H1 (cell line): ENCODE measurements around the gene TRIB2. TPM values are rescaled to one million over a fixed set of nuclear protein-coding genes. Genes with fewer than 3 reads are reported as not detected.

ENCODE experiments used
- CTCF ChIA-PET: fragments of 300-600 bp; sonication (Branson Sonifier 250); formaldehyde crosslinking; loops from one replicate; lab custom pipeline; 2021; ENCODE audit not compliant: partially characterized antibody; lab: Charles Lee
- POLR2A ChIA-PET: fragments of 300-600 bp; sonication (Branson Sonifier 250); formaldehyde crosslinking; loops from one replicate; lab custom pipeline; 2021; ENCODE audit warnings: inconsistent platforms; ENCODE audit not compliant: partially characterized antibody; lab: Charles Lee
- DNase-seq, 2 experiments: peaks; one replicate each; pipeline versions ENCODE4 v3.0.0 to v3.0.0-alpha.2; 2010 to 2022; ENCODE audit warnings: low spot score in 2 of 2, low read depth in 1 of 2, mixed read lengths in 1 of 2
- FAIRE-seq: peaks from 2 replicates; lab custom pipeline; 2011; peaks lifted over from hg19 to GRCh38; lab: Jason Lieb, UNC
- H2AFZ ChIP-seq: 2 replicates; pipeline ENCODE4 v1.8.1; 2012; ENCODE audit warnings: low read length, inconsistent platforms
- H2AK5ac ChIP-seq: 2 replicates; pipeline ENCODE4 v1.6.1; 2013; ENCODE audit warnings: low read depth, low read length
- H2BK120ac ChIP-seq: replicated peaks from 2 replicates; pipeline ENCODE3; 2013; ENCODE audit warnings: low read depth, low read length, inconsistent platforms
- H2BK12ac ChIP-seq: 2 replicates; pipeline ENCODE4 v1.6.1; 2013; ENCODE audit warnings: low read depth, low read length
- H2BK15ac ChIP-seq: 2 replicates; pipeline ENCODE4 v1.6.1; 2013; ENCODE audit warnings: low read length
- H2BK20ac ChIP-seq: 2 replicates; pipeline ENCODE4 v1.6.1; 2013; ENCODE audit warnings: low read length
- H2BK5ac ChIP-seq: 2 replicates; pipeline ENCODE4 v1.6.1; 2013; ENCODE audit warnings: low read depth, low read length
- H3K14ac ChIP-seq: 2 replicates; pipeline ENCODE4 v1.6.1; 2013; ENCODE audit warnings: inconsistent platforms; ENCODE audit not compliant: insufficient read length
- H3K18ac ChIP-seq: 2 replicates; pipeline ENCODE4 v1.6.1; 2013; ENCODE audit warnings: low read length; ENCODE audit errors: extremely low read depth
- H3K23ac ChIP-seq: 2 replicates; pipeline ENCODE4 v1.6.1; 2013; ENCODE audit warnings: inconsistent platforms; ENCODE audit not compliant: insufficient read length
- H3K23me2 ChIP-seq: 2 replicates; pipeline ENCODE4 v1.6.1; 2013; ENCODE audit warnings: low read depth, low read length
- H3K27ac ChIP-seq: 2 replicates; pipeline ENCODE4 v1.6.1; 2011; ENCODE audit warnings: low read depth, low read length, inconsistent platforms
- H3K27me3 ChIP-seq, 4 experiments: replicated peaks in 1 of 4; 1 replicate in 1 of 4; 2 replicates in 3 of 4; pipeline versions ENCODE4 v1.6.1 to v1.8.1; 2011 to 2013; ENCODE audit warnings: low read length in 3 of 4, mild to moderate bottlenecking in 3 of 4, inconsistent platforms in 2 of 4, mixed read lengths in 2 of 4, moderate library complexity in 1 of 4; ENCODE audit not compliant: control insufficient read depth in 3 of 4, insufficient read depth in 3 of 4; ENCODE audit errors: extremely low read depth in 1 of 4
- H3K36me3 ChIP-seq, 4 experiments: 2 replicates each; pipeline versions ENCODE4 v1.6.1 to v1.8.1; 2011 to 2013; ENCODE audit warnings: mild to moderate bottlenecking in 4 of 4, low read length in 3 of 4, moderate library complexity in 2 of 4, control low read depth in 1 of 4, inconsistent platforms in 1 of 4; ENCODE audit not compliant: insufficient read depth in 4 of 4, control insufficient read depth in 2 of 4
- H3K4ac ChIP-seq: replicated peaks from 2 replicates; pipeline ENCODE3; 2013; ENCODE audit warnings: low read length, low read depth, mixed read lengths, inconsistent platforms; ENCODE audit not compliant: insufficient read length
- H3K4me1 ChIP-seq, 4 experiments: replicated peaks in 1 of 4; 1 replicate in 1 of 4; 2 replicates in 3 of 4; pipeline versions ENCODE4 v1.6.1 to v1.8.1; 2011 to 2013; ENCODE audit warnings: low read length in 3 of 4, inconsistent platforms in 2 of 4, mixed read lengths in 1 of 4; ENCODE audit not compliant: insufficient read depth in 4 of 4, control insufficient read depth in 3 of 4
- H3K4me2 ChIP-seq, 2 experiments: 2 replicates each; pipeline versions ENCODE4 v1.6.1 to v1.8.1; 2011 to 2013; ENCODE audit warnings: low read depth in 2 of 2, low read length in 2 of 2, control low read depth in 1 of 2, inconsistent platforms in 1 of 2, mild to moderate bottlenecking in 1 of 2; ENCODE audit not compliant: insufficient read depth in 1 of 2
- H3K4me3 ChIP-seq, 4 experiments: fragments of 200-600, 300-600 bp in 1 of 4; sonication (generic), shearing (Covaris generic), sonication (Bioruptor Twin) in 1 of 4; 2 replicates each; pipeline versions ENCODE4 v1.5.1 to v1.8.1; 2011 to 2016; ENCODE audit warnings: low read length in 4 of 4, low read depth in 3 of 4, control low read depth in 2 of 4, inconsistent platforms in 2 of 4, mild to moderate bottlenecking in 2 of 4, mixed read lengths in 1 of 4, moderate library complexity in 1 of 4; ENCODE audit not compliant: insufficient read depth in 2 of 4; ENCODE audit errors: extremely low read depth in 1 of 4
- H3K56ac ChIP-seq: replicated peaks from 2 replicates; pipeline ENCODE3; 2013; ENCODE audit warnings: low read depth, mild to moderate bottlenecking, mixed read lengths, low read length, inconsistent platforms; ENCODE audit not compliant: insufficient read length
- H3K79me1 ChIP-seq: 2 replicates; pipeline ENCODE4 v1.6.1; 2013; ENCODE audit warnings: low read depth, low read length, control low read depth
- H3K79me2 ChIP-seq, 2 experiments: 2 replicates each; pipeline versions ENCODE4 v1.6.1 to v1.8.1; 2012 to 2013; ENCODE audit warnings: low read length in 2 of 2, mild to moderate bottlenecking in 2 of 2, inconsistent platforms in 1 of 2; ENCODE audit not compliant: insufficient read depth in 2 of 2, control insufficient read depth in 1 of 2
- H3K9ac ChIP-seq, 4 experiments: replicated peaks in 1 of 4; 1 replicate in 1 of 4; 2 replicates in 3 of 4; pipeline versions ENCODE4 v1.6.1 to v1.8.1; 2011 to 2013; ENCODE audit warnings: low read depth in 3 of 4, low read length in 3 of 4, control low read depth in 2 of 4, mild to moderate bottlenecking in 2 of 4, moderate library complexity in 2 of 4, inconsistent platforms in 1 of 4; ENCODE audit errors: extremely low read depth in 1 of 4
- H3K9me3 ChIP-seq, 2 experiments: 2 replicates each; pipeline versions ENCODE4 v1.6.1 to v1.8.1; 2012 to 2013; ENCODE audit warnings: mild to moderate bottlenecking in 2 of 2, moderate library complexity in 2 of 2, control low read depth in 1 of 2, inconsistent platforms in 1 of 2, low read depth in 1 of 2, low read length in 1 of 2, mixed read lengths in 1 of 2; ENCODE audit not compliant: insufficient read depth in 2 of 2
- H4K20me1 ChIP-seq, 2 experiments: replicated peaks in 1 of 2; 2 replicates each; pipeline versions ENCODE3 to v1.8.1; 2011 to 2013; ENCODE audit warnings: inconsistent platforms in 2 of 2, low read length in 2 of 2, mild to moderate bottlenecking in 1 of 2; ENCODE audit not compliant: insufficient read depth in 2 of 2, control insufficient read depth in 1 of 2
- H4K5ac ChIP-seq: 2 replicates; pipeline ENCODE4 v1.6.1; 2013; ENCODE audit warnings: low read length, low read depth, mixed read lengths, inconsistent platforms; ENCODE audit not compliant: insufficient read length
- H4K8ac ChIP-seq: 2 replicates; pipeline ENCODE4 v1.8.0; 2013; ENCODE audit warnings: mild to moderate bottlenecking, moderate library complexity, low read length, inconsistent platforms; ENCODE audit not compliant: insufficient read depth; ENCODE audit errors: extremely low read depth
- H4K91ac ChIP-seq: replicated peaks from 2 replicates; pipeline ENCODE3; 2013; ENCODE audit warnings: low read length, mixed read lengths, inconsistent platforms; ENCODE audit not compliant: insufficient read length
- BACH1 ChIP-seq: IDR thresholded peaks from 2 replicates; pipeline ENCODE4 v1.6.1; 2012; ENCODE audit warnings: low read length, improper control_type of control experiment
- CBX8 ChIP-seq: fragments of 300-800, 300-1000 bp; sonication (generic); IDR thresholded peaks from 2 replicates; pipeline ENCODE4 v1.7.1; 2016; ENCODE audit warnings: low read depth, low read length, borderline replicate concordance
- CREB1 ChIP-seq: IDR thresholded peaks from 2 replicates; pipeline ENCODE4 v1.6.1; 2012; ENCODE audit warnings: inconsistent platforms
- EGR1 ChIP-seq: IDR thresholded peaks from 2 replicates; pipeline ENCODE4 v1.6.1; 2011; ENCODE audit warnings: low read depth, low read length, borderline replicate concordance
- FOSL1 ChIP-seq: IDR thresholded peaks from 2 replicates; pipeline ENCODE4 v1.6.1; 2011; ENCODE audit warnings: mild to moderate bottlenecking, low read depth, low read length, moderate library complexity; ENCODE audit not compliant: insufficient read depth
- GABPA ChIP-seq: IDR thresholded peaks from 2 replicates; pipeline ENCODE4 v1.6.1; 2011; ENCODE audit warnings: mild to moderate bottlenecking, low read length, moderate library complexity, borderline replicate concordance; ENCODE audit not compliant: insufficient read depth
- KDM5A ChIP-seq: fragments of 200-600 bp; IDR thresholded peaks from 2 replicates; pipeline ENCODE4 v1.7.1; 2012; ENCODE audit warnings: mild to moderate bottlenecking, low read length, inconsistent platforms, mixed read lengths
- PHF8 ChIP-seq: fragments of 200-600 bp; sonication (generic); conservative IDR thresholded peaks from 2 replicates; pipeline ENCODE4 v1.7.1; 2012; ENCODE audit warnings: low read depth, mild to moderate bottlenecking, inconsistent platforms, low read length, moderate library complexity
- SIRT6 ChIP-seq: IDR thresholded peaks from one replicate; pipeline ENCODE4 v1.7.1; 2012; ENCODE audit warnings: low read length, inconsistent platforms
- SIX5 ChIP-seq: IDR thresholded peaks from 2 replicates; pipeline ENCODE4 v1.6.1; 2011; ENCODE audit warnings: mild to moderate bottlenecking, low read depth, low read length
- SP4 ChIP-seq: IDR thresholded peaks from 2 replicates; pipeline ENCODE4 v1.6.1; 2012; ENCODE audit warnings: low read length, inconsistent platforms
- USF2 ChIP-seq: IDR thresholded peaks from 2 replicates; pipeline ENCODE4 v1.6.1; 2011; ENCODE audit warnings: low read length, improper control_type of control experiment
- YY1 ChIP-seq: IDR thresholded peaks from 2 replicates; pipeline ENCODE4 v1.6.1; 2011; ENCODE audit warnings: low read depth, mild to moderate bottlenecking, low read length
- ZNF274 ChIP-seq: IDR thresholded peaks from 2 replicates; pipeline ENCODE4 v1.7.0; 2012; ENCODE audit warnings: low read length, borderline replicate concordance; ENCODE audit errors: extremely low read depth
- WGBS, 2 experiments: shearing (Covaris generic) in 1 of 2; methylation state at CpG; one replicate each; pipeline versions ENCODE4 v1.1.6 to v1.1.7; 2013 to 2015; ENCODE audit warnings: low lambda C conversion rate in 2 of 2, mixed read lengths in 2 of 2, inconsistent platforms in 1 of 2, low coverage in 1 of 2, missing lambda C conversion rate in 1 of 2; ENCODE audit not compliant: insufficient replicate concordance in 2 of 2, insufficient coverage in 1 of 2, insufficient read length in 1 of 2; ENCODE audit errors: extremely low coverage in 1 of 2, missing lambda C conversion rate in 1 of 2; 5-methylcytosine and 5-hydroxymethylcytosine counted together
- polyA plus RNA-seq, 7 experiments: library from polyadenylated mRNA; depleted of rRNA in 3 of 7; stranded (reverse) in 5 of 7; unstranded in 2 of 7; fragments of >200 nt in 5 of 7; fragments of 200-250 nt in 2 of 7; gene quantifications; 1 replicate in 5 of 7; 2 replicates in 1 of 7; 4 replicates in 1 of 7; pipeline versions ENCODE4 v1.2.1 to v1.2.3, GENCODE V29; 2011 to 2013; ENCODE audit warnings: missing spikeins in 2 of 7, mixed read lengths in 2 of 7
- total RNA-seq: library from RNA; stranded (reverse); fragmentation: NEBNext Ultra II Directional; extraction: Animal tissue kit (Norgen Biotek cat#: 25700); gene quantifications from 2 replicates; pipeline ENCODE4 v1.2.1, GENCODE V29; 2021

Gene TRIB2
- total and polyA plus RNA-seq, 2 of the 8 experiments (the other 6 are each of a cell fraction or from before 2014, with no cell fraction given), result 40.8 to 57.0 TPM

GRCh38 chr2:12776521-12776961 is 59.8 kb downstream of the TRIB2 start:
- no peak overlapping the region for H2AFZ ChIP-seq
- no peak overlapping the region for H4K8ac ChIP-seq
- H3K4ac ChIP-seq, result no peak overlapping the region
- H3K27me3 ChIP-seq, result peaks cover 6 to 10% (median 9%) of the 10 kb centered on the region in 4 experiments; a peak in 6 of 7 replicates
- no peak overlapping the region for H2BK5ac ChIP-seq
- ChIA-PET CTCF (interaction anchor here (1.0 kb wide), 2 partner anchors 13 to 231 kb away, joined by 3 read pairs; no protein-coding TSS in a partner anchor), POLR2A (no interaction called here)
- 93% methylated on average over 1 of the region's 1 CpG; no CpG with 5 or more reads in 1 of the 2 experiments for WGBS, 2 experiments
- H3K4me2 ChIP-seq, result no peak overlapping the region
- no peaks in the 10 kb centered on the region for H3K79me1 ChIP-seq
- no peak overlapping the region for H3K27ac ChIP-seq
- no peak overlapping the region for H4K91ac ChIP-seq
- no peaks in the 10 kb centered on the region for H3K79me2 ChIP-seq
- peaks cover 0 to 6% of the 10 kb centered on the region in 2 experiments; a peak in 1 of 4 replicates for H3K9me3 ChIP-seq
- no peak overlapping the region for H3K23ac ChIP-seq
- no peak overlapping the region for H4K5ac ChIP-seq
- DNase-seq (no peak), FAIRE-seq (no peak)
- no peak overlapping the region for H3K14ac ChIP-seq
- no peak overlapping the region for H3K18ac ChIP-seq
- H3K4me1 ChIP-seq, result peaks cover 2 to 7% (median 4%) of the 10 kb centered on the region in 4 experiments; a peak in 5 of 7 replicates
- no peak overlapping the region for H2BK20ac ChIP-seq
- no peak overlapping the region for H2BK12ac ChIP-seq
- H3K36me3 ChIP-seq, result no peaks in the 10 kb centered on the region
- H3K56ac ChIP-seq, result no peak overlapping the region
- no peak overlapping the region for H2BK120ac ChIP-seq
- no peak overlapping the region for H3K9ac ChIP-seq
- no peaks in the 10 kb centered on the region for H3K23me2 ChIP-seq
- H3K4me3 ChIP-seq, result no peak overlapping the region
- H2BK15ac ChIP-seq, result no peak overlapping the region
- H4K20me1 ChIP-seq, result no peaks in the 10 kb centered on the region
- H2AK5ac ChIP-seq, result no peak overlapping the region
- no peak for TF ChIP-seq CBX8
- TF ChIP-seq CREB1, result no peak
- no peak for TF ChIP-seq SP4
- TF ChIP-seq PHF8, result no peak
- TF ChIP-seq BACH1, result no peak
- no peak for TF ChIP-seq FOSL1
- TF ChIP-seq EGR1, result no peak
- TF ChIP-seq ZNF274, result no peak
- TF ChIP-seq SIX5, result no peak
- no peak for TF ChIP-seq YY1
- no peak for TF ChIP-seq GABPA
- TF ChIP-seq SIRT6, result no peak
- no peak for TF ChIP-seq USF2
- no peak for TF ChIP-seq KDM5A
